Stimulated activated CD8-positive, alpha-beta memory T cell treated with anti-CD3 and anti-CD28 coated beads, Interleukin-15, amount 100 ng/mL, for 48 hours (primary cell): ENCODE measurements around the gene EYS.

Experiments used
- DNase-seq, 2 donors: peaks; one replicate each; pipeline ENCODE4 v3.0.0-alpha.2; 2020; ENCODE audit warnings: low read depth in 2 of 2

EYS gene

GRCh38 chr6:64591676-64592036 lies 1115.4 kb downstream of the EYS start:
- no peak for DNase-seq

- DNase-seq = no peak
Observed at GRCh38 chr6:64590965-64591675, 1115.9 kb downstream of the EYS start.

GRCh38 chr6:64589961-64590360 lies 1117.1 kb downstream of the EYS start:
- no peak for DNase-seq

GRCh38 chr6:64580346-64580745 lies 1126.7 kb downstream of the EYS start:
- no peak for DNase-seq

- no peak for DNase-seq
Observed at GRCh38 chr6:64553249-64553786, 1153.7 kb downstream of the EYS start.

- DNase-seq = no peak
Observed at GRCh38 chr6:64547594-64548268, 1159.3 kb downstream of the EYS start.

- no peak for DNase-seq
Observed at GRCh38 chr6:64539917-64540316, 1167.1 kb downstream of the EYS start.

GRCh38 chr6:64538722-64539121 lies 1168.3 kb downstream of the EYS start:
- DNase-seq = no peak

GRCh38 chr6:64527899-64528298 lies 1179.1 kb downstream of the EYS start:
- DNase-seq = no peak

GRCh38 chr6:64522859-64523258 lies 1184.2 kb downstream of the EYS start:
- DNase-seq = no peak

GRCh38 chr6:64520050-64520449 lies 1187.0 kb downstream of the EYS start:
- no peak for DNase-seq

GRCh38 chr6:64516393-64516792 lies 1190.6 kb downstream of the EYS start:
- DNase-seq = no peak

- DNase-seq = no peak
Observed at GRCh38 chr6:64507661-64508060, 1199.4 kb downstream of the EYS start.

GRCh38 chr6:64505312-64505711 lies 1201.7 kb downstream of the EYS start:
- DNase-seq = no peak

GRCh38 chr6:64504503-64504902 lies 1202.5 kb downstream of the EYS start:
- DNase-seq = no peak

- DNase-seq = no peak
Observed at GRCh38 chr6:64502801-64503200, 1204.2 kb downstream of the EYS start.

GRCh38 chr6:64497634-64498033 lies 1209.4 kb downstream of the EYS start:
- no peak for DNase-seq

GRCh38 chr6:64489763-64490162 lies 1217.3 kb downstream of the EYS start:
- no peak for DNase-seq

GRCh38 chr6:64486578-64487351 lies 1220.3 kb downstream of the EYS start:
- DNase-seq = no peak

- no peak for DNase-seq
Observed at GRCh38 chr6:64483956-64484499, 1223.0 kb downstream of the EYS start.

- DNase-seq = no peak
Observed at GRCh38 chr6:64482631-64483030, 1224.4 kb downstream of the EYS start.

- no peak for DNase-seq
Observed at GRCh38 chr6:64479134-64479533, 1227.9 kb downstream of the EYS start.
